Smooth muscle cell (in vitro differentiated cells): Measurements from ENCODE around the gene ADAMTS8. TPM values are rescaled to one million over a fixed set of nuclear protein-coding genes. Genes with fewer than 3 reads are reported as not detected.

Experiments
- DNase-seq: peaks from one replicate; lab custom pipeline; 2025; ENCODE audit not compliant: unreplicated experiment; lab: John Stamatoyannopoulos, UW
- H2AFZ ChIP-seq: fragments of 200-600 bp; sonication (generic); 2 replicates; pipeline ENCODE4 v1.6.0; 2016; ENCODE audit warnings: antibody characterized with exemption, low read depth, mild to moderate bottlenecking
- H3F3A ChIP-seq: fragments of 200-600 bp; sonication (generic); 2 replicates; pipeline ENCODE4 v1.6.0; 2017; ENCODE audit warnings: antibody characterized with exemption, low read depth
- H3K27ac ChIP-seq: fragments of 200-600 bp; sonication (generic); 2 replicates; pipeline ENCODE4 v1.5.1; 2016; ENCODE audit warnings: low read depth, mild to moderate bottlenecking
- H3K27me3 ChIP-seq: fragments of 200-600 bp; sonication (generic); 2 replicates; pipeline ENCODE4 v1.6.1; 2016; ENCODE audit warnings: low read depth, mild to moderate bottlenecking
- H3K36me3 ChIP-seq: fragments of 200-600 bp; sonication (generic); 2 replicates; pipeline ENCODE4 v1.5.1; 2016; ENCODE audit warnings: low read depth
- H3K4me1 ChIP-seq: fragments of 200-600 bp; sonication (generic); 2 replicates; pipeline ENCODE4 v1.5.1; 2016; ENCODE audit warnings: low read depth
- H3K4me2 ChIP-seq: fragments of 200-600 bp; sonication (generic); 2 replicates; pipeline ENCODE4 v1.6.0; 2016; ENCODE audit warnings: mild to moderate bottlenecking
- H3K4me3 ChIP-seq: fragments of 200-600 bp; sonication (generic); 2 replicates; pipeline ENCODE4 v1.5.1; 2016; ENCODE audit warnings: mild to moderate bottlenecking
- H3K79me2 ChIP-seq: fragments of 200-600 bp; sonication (generic); 2 replicates; pipeline ENCODE4 v1.6.0; 2016; ENCODE audit warnings: low read depth, mild to moderate bottlenecking
- H3K9ac ChIP-seq: fragments of 200-600 bp; sonication (generic); 2 replicates; pipeline ENCODE4 v1.6.0; 2016; ENCODE audit warnings: low read depth
- H3K9me3 ChIP-seq: fragments of 200-600 bp; sonication (generic); replicated peaks from 2 replicates; pipeline ENCODE4 v1.5.1; 2016; ENCODE audit warnings: low read depth
- H4K20me1 ChIP-seq: fragments of 200-600 bp; sonication (generic); 2 replicates; pipeline ENCODE4 v1.6.0; 2016; ENCODE audit warnings: low read depth
- CTCF ChIP-seq: fragments of 200-600 bp; sonication (generic); IDR thresholded peaks from 2 replicates; pipeline ENCODE4 v1.5.1; 2017; ENCODE audit warnings: borderline replicate concordance, mild to moderate bottlenecking, antibody characterized with exemption; ENCODE audit not compliant: insufficient read depth, poor library complexity, severe bottlenecking
- WGBS: methylation state at CpG from one replicate; pipeline ENCODE4 v1.1.7; 2016; ENCODE audit warnings: low lambda C conversion rate; 5-methylcytosine and 5-hydroxymethylcytosine counted together
- polyA plus RNA-seq: library from polyadenylated mRNA; unstranded; fragments of >200 nt; fragmentation: Nextera tagmentation; extraction: Ambion mirVana; gene quantifications from 2 replicates; pipeline ENCODE4 v1.2.1, GENCODE V29; 2016
- total RNA-seq: library from RNA; depleted of rRNA; stranded (reverse); fragments of >200 nt; gene quantifications from 2 replicates; pipeline ENCODE4 v1.2.3, GENCODE V29; 2014

ADAMTS8 gene
- total and polyA plus RNA-seq, 2 experiments from 2014 or later, result not detected

DNA sequence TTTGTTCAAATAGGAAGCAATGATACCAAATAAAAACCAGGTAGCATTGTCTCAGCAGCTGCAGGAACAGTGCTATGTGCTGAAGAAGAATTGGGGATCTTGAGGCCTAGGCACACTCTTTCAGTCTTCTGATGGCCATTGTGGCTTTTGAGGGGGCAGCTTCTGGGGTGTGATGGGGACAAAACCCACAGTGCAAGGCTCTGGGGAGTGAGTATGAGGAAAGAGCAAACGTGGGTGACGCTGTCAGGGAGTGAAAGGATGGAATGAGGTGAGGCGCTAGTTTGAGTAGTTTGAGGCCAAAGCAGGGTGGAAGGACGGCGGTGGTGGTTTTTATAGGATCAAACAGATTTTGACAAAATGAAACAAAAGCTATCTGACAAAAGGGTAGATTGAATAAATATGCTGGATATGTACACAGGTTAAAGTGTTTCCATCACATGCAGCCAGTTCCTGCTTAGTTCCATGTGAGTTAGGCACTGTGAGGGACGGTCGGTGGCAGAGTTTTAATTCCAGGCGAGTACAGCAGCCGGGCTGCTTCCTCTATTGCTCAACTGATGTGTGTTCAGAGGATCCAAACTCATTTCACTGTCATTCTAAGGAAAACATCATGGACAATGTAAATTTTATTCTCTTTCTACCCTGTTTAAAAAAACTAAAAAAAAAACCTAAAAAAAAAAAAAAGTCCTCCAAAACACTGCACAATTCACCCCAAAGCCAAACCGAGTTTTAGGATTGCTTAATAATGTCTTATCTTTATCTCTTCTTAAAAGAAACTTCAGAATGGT, 38.9 kb upstream of the ADAMTS8 start:
- no peak for DNase-seq
- no peaks in the 10 kb centered on the region for H3K9me3 ChIP-seq
- H3K4me2 ChIP-seq, result no peak overlapping the region
- H3K27me3 ChIP-seq, result no peaks in the 10 kb centered on the region
- H3K36me3 ChIP-seq, result no peaks in the 10 kb centered on the region
- no peak overlapping the region for H3K4me3 ChIP-seq
- no peaks in the 10 kb centered on the region for H3F3A ChIP-seq
- no peak overlapping the region for H3K27ac ChIP-seq
- WGBS, result 67% methylated on average over 10 of the region's 10 CpGs
- no peaks in the 10 kb centered on the region for H3K4me1 ChIP-seq
- no peaks in the 10 kb centered on the region for H3K79me2 ChIP-seq
- H2AFZ ChIP-seq, result no peak overlapping the region
- no peak overlapping the region for H3K9ac ChIP-seq
- no peak for TF ChIP-seq CTCF
- no peaks in the 10 kb centered on the region for H4K20me1 ChIP-seq

DNA sequence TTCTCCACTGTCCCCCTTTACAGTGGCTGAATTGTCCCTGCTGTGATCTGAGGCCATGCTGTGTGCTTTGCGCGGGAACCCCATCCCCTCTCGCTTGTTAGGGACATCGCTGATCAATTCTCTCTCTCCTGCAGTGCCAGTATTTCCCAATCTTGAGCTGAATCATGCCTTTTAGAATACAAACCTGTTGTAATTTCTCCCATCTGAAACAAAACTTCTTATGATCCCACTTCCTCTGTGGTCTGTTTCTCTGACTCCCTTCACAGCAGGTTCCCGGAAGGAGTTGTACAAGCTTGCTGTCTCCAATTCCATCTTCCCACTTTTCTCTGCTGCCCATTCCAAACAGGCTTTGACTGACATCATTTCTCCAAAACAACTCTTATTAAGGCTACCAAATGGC, 36.9 kb upstream of the ADAMTS8 start:
- Histone ChIP-seq H3K4me2 (no peak overlapping the region), H3K4me1 (no peaks in the 10 kb centered on the region), H3K27ac (no peak overlapping the region), H3K9me3 (no peaks in the 10 kb centered on the region), H4K20me1 (no peaks in the 10 kb centered on the region), H2AFZ (no peak overlapping the region), H3F3A (no peaks in the 10 kb centered on the region), H3K4me3 (no peak overlapping the region), H3K36me3 (no peaks in the 10 kb centered on the region), H3K9ac (no peak overlapping the region), H3K79me2 (no peaks in the 10 kb centered on the region), H3K27me3 (no peaks in the 10 kb centered on the region)
- DNase-seq, result no peak
- WGBS, result 94% methylated on average over 5 of the region's 5 CpGs
- no peak for TF ChIP-seq CTCF

GRCh38 chr11:130464291-130464812, 35.9 kb upstream of the ADAMTS8 start:
- Histone ChIP-seq H4K20me1 (no peaks in the 10 kb centered on the region), H3K4me1 (no peaks in the 10 kb centered on the region), H2AFZ (no peak overlapping the region), H3K79me2 (no peaks in the 10 kb centered on the region), H3K27me3 (no peaks in the 10 kb centered on the region), H3K4me2 (no peak overlapping the region), H3K4me3 (no peak overlapping the region), H3K36me3 (no peaks in the 10 kb centered on the region), H3K9me3 (no peaks in the 10 kb centered on the region), H3K27ac (no peak overlapping the region), H3F3A (no peaks in the 10 kb centered on the region), H3K9ac (no peak overlapping the region)
- DNase-seq, result no peak
- TF ChIP-seq CTCF, result no peak

DNA sequence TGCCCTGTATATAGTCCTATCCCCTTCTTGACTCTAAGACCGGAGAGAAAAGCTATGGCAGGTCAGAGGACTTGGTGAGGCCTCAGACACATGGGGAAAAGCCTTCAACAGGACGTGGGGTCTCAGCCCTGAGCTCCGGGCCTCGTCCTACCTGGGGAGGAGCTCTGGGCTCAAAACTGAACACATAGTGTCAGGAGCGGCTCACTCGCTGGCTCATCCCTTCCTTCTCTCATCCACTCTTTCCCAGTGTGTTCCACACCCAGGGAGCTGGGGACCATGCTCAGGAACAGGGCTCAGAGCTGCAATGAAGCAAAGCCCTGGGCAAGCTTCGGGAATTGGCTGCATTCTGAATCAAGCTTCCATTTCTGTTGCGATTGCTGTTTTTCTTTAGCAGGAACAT, 34.5 kb upstream of the ADAMTS8 start:
- Histone ChIP-seq H3K4me1 (no peaks in the 10 kb centered on the region), H3K27me3 (no peaks in the 10 kb centered on the region), H3K9ac (no peak overlapping the region), H2AFZ (no peak overlapping the region), H4K20me1 (no peaks in the 10 kb centered on the region), H3K27ac (no peak overlapping the region), H3K4me2 (no peak overlapping the region), H3K9me3 (no peaks in the 10 kb centered on the region), H3K79me2 (no peaks in the 10 kb centered on the region), H3K36me3 (no peaks in the 10 kb centered on the region), H3K4me3 (no peak overlapping the region), H3F3A (no peaks in the 10 kb centered on the region)
- no peak for TF ChIP-seq CTCF
- no peak for DNase-seq
- WGBS, result 94% methylated on average over 8 of the region's 8 CpGs
